NCI-H128 (cell line): ENCODE results near the gene SERINC5.
"Not testable (repeated sequence)": the region's sequence is repeated elsewhere in the genome, so short reads cannot be mapped to it uniquely, and the experiment has no call there.

Experiments used
- DNase-seq: peaks from one replicate; lab custom pipeline; 2025; ENCODE audit not compliant: unreplicated experiment; lab: John Stamatoyannopoulos, UW

The SERINC5 gene

GRCh38 chr5:80181618-80182211 is 74.1 kb downstream of the SERINC5 start:
- DNase-seq, result no peak

GRCh38 chr5:80177236-80177635 is 78.6 kb downstream of the SERINC5 start:
- no peak for DNase-seq

DNA sequence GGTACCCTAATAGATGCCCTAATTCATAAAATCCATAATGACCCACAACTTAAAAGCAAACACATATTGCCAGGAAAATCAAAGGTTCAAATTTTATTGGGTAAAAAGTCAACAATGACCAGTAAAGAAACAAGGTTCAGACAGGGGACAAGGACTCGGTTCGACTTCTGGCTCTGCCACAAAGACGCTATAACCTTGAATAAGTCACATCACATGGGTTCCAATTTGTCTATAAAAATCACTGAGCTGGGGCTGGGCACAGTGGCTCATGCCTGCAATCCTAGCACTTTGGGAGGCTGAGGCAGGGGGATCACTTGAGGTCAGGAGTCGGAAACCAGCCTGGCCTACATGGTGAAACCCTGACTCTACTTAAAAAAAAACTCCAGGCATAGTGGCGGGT is 80.5 kb downstream of the SERINC5 start:
- DNase-seq, result no peak

- no peak for DNase-seq
Measured at GRCh38 chr5:80174790-80175189, 81.1 kb downstream of the SERINC5 start.

GRCh38 chr5:80172067-80172695 is 83.7 kb downstream of the SERINC5 start:
- no peak for DNase-seq

DNA sequence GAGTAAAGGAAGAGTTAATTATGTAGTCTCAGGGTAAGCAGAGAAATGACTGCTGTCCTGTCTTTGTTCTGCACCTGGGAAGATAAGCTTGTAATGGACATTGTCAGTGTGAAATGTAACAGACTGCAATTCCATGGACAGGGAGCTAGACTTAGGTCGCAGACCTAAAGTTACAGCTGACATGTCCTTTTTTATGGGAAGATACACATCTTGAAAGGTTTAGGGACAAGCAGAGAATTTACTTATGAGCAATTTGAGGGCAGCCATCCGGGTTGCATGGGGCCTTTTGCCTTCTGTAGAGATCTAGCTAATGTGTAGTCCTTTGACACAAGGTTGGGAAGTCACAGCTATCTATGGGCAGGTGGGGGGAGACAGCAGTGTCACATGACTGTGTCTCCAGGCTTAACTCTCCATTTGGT is 85.7 kb downstream of the SERINC5 start:
- no peak for DNase-seq

- no peak for DNase-seq
Measured at GRCh38 chr5:80168388-80169028, 87.3 kb downstream of the SERINC5 start.

- DNase-seq, result no peak
Measured at GRCh38 chr5:80165452-80165851, 90.4 kb downstream of the SERINC5 start.

DNA sequence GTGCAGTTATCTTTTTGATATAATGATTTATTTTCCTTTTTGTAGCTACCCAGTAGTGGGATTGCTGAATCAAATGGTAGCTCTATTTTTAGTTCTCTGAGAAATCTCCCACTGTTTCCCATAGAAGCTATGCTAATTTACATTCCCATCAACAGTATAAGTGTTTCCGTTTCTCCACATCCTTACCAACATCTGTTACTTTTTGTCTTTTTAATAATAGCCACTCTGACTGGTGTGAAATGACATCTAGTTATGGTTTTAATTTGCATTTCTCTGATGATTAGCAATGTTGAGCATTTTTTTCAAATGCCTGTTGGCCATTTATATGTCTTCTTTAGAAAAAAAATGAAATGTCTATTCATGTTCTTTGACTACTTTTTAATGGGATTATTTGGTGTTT is 94.7 kb downstream of the SERINC5 start:
- no peak for DNase-seq

GRCh38 chr5:80160242-80160641 is 95.6 kb downstream of the SERINC5 start:
- DNase-seq, result no peak

GRCh38 chr5:80159133-80159815 is 96.6 kb downstream of the SERINC5 start:
- DNase-seq, result no peak

GRCh38 chr5:80156156-80156555 is 99.7 kb downstream of the SERINC5 start:
- DNase-seq, result no peak

DNA sequence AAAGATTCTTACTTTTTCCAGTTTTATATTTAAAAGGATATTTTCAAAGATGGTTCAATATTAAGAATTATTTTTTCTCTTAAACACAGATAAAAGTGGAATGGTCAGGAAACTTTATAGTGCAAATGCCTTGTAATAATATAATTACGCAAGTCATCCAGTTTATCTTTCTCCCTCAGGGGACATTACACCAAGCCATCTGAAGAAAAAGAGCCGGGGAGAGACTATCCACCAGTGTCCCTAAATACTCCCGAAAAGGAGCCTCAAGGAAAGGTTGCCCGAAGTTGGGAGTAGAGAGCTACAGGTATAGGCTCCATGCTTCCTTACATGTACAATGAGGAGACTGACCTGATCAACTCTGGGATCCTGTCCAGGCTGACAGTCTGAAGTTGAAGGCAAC is 101.1 kb downstream of the SERINC5 start:
- no peak for DNase-seq

GRCh38 chr5:80154289-80154688 is 101.6 kb downstream of the SERINC5 start:
- not testable (repeated sequence) for DNase-seq

DNA sequence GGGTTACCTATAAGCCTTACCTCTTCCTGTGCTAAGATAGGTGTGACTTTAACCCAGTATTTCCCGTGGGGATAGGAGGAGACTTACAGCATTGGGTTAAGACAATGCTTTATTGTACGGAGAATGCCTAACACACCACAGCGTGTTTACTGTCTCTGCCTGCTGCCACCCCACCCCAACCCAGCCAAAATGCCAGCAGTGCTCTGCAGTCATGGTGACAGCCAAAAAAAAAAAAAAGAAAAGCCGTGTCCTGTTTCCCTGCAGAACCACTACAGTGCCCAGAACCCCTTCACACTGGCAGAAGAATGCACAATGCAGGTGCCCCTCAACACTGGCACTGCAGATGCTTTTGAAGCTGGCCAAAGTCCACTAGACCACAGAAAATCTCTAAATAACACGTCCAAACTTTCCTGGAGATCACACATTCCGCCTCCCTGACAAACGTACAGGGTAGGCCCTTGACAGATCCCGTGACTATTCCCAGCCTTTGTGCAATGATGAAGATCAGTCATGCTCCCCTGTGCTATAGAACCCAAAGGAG is 102.2 kb downstream of the SERINC5 start:
- no peak for DNase-seq

DNA sequence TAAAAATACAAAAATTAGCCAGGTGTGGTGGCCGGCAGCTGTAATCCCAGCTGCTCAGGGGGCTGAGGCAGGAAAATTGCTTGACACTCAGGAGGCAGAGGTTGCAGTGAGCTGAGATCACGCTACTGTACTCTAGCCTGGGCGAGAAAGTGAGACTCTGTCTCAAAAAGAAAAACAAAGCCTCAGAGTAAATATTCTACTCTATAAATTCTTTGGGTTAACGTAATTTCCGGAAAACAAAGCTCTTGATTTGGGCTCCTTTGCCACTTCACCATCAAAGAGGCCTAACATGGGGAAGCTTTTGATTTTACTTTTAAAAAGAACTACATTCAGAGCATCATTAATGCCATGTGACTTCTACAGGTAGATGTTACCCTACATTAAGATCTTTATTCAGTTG is 103.1 kb downstream of the SERINC5 start:
- DNase-seq, result no peak

DNA sequence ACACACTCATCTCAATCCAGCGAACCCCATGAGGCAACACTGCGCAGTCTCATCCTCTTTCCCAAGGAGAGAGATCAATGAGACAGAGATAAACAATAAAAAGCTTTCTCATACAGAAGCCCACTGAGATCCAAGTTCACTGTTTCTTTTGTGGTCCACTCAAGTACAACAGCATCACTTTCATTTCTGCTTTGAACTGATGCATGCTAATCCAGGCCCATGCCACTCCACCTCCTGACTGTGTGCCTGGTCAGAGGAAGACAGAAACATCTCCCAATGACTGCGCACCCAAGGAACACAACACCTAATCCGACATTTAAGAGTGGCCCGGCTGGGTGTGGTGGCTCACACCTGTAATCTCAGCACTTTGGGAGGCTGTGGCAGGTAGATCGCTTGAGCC is 104.0 kb downstream of the SERINC5 start:
- no peak for DNase-seq

GRCh38 chr5:80150731-80151130 is 105.1 kb downstream of the SERINC5 start:
- no peak for DNase-seq

DNA sequence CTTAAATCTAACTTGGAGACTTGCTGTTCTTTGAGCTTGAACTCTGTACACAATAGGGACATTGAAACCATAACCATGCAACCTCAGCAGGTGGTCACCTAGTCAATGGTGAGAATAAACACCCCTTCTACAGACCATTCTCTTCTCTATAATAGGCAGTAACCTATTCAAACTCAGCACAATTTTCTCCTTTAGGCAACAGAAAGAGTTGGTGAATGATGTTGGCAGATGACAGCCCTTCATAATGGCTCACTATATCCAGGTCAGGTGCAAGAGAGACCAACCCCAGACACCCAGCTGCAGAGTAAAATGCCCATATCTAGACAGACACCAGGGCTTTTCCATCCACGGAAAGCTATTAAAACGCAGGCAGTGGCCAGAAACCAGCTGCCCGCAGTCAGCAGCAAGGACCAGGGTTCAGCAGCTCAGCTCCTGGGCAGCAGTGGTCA is 106.7 kb downstream of the SERINC5 start:
- DNase-seq, result peak; percentile 15

DNA sequence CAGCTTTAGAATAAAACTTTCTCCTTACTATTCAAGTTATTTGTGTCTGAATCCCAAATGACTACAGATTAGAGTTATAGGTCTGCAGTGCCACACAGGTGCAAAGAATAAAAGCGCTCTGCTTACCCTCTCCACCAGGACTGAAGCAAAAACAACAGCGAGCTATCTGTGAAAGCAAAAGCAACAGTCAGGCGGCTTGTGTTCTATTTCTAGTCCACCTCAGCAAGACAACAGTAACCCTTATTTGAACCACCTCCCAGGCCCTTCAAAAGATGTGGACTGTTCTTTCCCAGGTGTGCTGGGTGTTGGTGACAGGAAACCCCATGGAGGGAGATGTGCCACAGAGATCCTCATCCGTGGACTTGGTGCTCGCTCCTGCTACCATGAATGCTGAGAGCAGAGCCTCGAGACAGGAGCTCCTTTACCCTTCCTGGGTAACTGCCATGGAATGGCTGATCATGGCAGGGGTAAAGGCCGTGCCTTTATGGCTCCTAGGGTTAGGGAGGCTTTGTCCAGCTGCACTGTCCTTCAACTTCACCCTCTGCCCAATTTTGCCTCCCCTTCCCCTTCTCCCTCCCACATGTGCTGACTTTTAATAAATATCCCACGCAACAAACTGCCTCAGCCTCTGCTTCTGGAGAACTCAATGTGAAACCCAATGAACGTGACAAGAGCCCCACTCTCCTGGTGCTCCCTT is 108.6 kb downstream of the SERINC5 start:
- DNase-seq, result no peak

GRCh38 chr5:80146046-80146445 is 109.8 kb downstream of the SERINC5 start:
- no peak for DNase-seq
